ENCODE measurements around the gene OPN4.

DNA sequence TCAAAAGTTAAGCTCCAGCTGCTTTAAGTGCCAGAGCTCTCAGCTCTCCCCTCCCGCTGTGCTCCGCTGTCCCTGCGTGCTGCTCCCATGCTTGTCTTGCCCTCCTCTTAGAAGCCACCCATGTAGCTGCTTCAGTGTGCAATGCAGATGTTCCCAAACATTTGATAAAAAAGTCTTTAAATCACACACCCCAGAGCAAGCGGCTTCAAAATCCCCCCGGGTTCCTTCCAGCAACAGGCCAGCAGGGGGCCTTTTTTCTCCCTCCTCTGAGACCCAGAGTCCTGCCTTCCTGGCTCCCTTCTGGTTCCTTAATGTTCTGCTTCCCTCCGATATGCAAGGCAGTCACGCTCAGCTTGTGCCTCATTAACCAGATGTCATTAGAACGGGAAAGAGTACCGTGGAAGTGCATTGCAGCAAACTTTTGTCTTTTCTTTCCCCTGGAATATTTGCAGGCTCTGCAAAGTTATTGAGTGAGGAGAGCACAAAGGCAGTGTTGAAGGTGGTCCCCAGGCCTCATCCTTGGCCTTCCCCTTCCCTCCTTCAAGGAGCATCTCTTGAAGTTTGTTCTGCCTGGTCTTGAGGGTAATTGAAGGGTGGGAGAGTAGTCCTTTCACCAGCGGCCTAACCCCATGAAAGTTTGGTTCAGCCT lies 39.5 kb downstream of the OPN4 start:
- TF ChIP-seq, protein P1, sequence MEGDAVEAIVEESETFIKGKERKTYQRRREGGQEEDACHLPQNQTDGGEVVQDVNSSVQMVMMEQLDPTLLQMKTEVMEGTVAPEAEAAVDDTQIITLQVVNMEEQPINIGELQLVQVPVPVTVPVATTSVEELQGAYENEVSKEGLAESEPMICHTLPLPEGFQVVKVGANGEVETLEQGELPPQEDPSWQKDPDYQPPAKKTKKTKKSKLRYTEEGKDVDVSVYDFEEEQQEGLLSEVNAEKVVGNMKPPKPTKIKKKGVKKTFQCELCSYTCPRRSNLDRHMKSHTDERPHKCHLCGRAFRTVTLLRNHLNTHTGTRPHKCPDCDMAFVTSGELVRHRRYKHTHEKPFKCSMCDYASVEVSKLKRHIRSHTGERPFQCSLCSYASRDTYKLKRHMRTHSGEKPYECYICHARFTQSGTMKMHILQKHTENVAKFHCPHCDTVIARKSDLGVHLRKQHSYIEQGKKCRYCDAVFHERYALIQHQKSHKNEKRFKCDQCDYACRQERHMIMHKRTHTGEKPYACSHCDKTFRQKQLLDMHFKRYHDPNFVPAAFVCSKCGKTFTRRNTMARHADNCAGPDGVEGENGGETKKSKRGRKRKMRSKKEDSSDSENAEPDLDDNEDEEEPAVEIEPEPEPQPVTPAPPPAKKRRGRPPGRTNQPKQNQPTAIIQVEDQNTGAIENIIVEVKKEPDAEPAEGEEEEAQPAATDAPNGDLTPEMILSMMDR (IDR thresholded peaks at IDR 0.05; ENCODE audit: insufficient read depth, low read depth, low read length): peak; percentile 73
- TF ChIP-seq EZH2 (IDR thresholded peaks at IDR 0.05; ENCODE audit: insufficient read depth, low read length): no peak

All from astrocyte (in vitro differentiated cells and primary cell).